ENCODE data around the gene TSPAN18. TPM values are rescaled to one million over a fixed set of nuclear protein-coding genes. Genes with fewer than 3 reads are reported as not detected.
"Not testable (repeated sequence)": the region's sequence is repeated elsewhere in the genome, so short reads cannot be mapped to it uniquely, and the experiment has no call there.

Gene TSPAN18
- total RNA-seq, 1 donor from 2014 or later = 45.5 TPM

DNA sequence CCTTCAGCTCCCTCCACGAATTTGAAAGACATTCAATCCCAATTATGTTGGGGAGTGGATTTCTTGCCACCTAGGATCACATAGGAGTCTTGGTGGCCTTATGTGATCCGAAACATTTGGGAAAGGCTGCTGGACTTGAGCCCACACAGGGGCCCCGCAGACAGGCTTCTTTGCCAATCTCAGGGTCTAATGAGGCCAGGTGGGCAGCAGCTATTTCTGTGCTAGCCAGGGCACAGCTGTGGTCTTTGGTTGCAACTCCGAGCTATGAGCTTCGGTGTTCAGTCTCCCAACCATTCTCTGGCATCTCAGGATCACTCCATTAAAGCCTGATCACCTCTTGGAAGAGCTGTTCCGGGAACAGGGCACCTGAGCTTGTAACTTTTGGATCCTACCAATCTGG, 139.5 kb downstream of the TSPAN18 start:
- DNase-seq (ENCODE audit: low spot score) = no peak
- ATAC-seq = no peak
- intact Hi-C loops (cut with DNase I) = no loop called here

GRCh38 chr11:44868021-44868420, 141.3 kb downstream of the TSPAN18 start:
- intact Hi-C loops (cut with DNase I) = no loop called here
- no peak for ATAC-seq
- DNase-seq (ENCODE audit: low spot score) = no peak

GRCh38 chr11:44868455-44869421, 142.0 kb downstream of the TSPAN18 start:
- intact Hi-C loops (cut with DNase I) = no loop called here
- DNase-seq (ENCODE audit: low spot score) = no peak
- ATAC-seq = no peak

- DNase-seq (ENCODE audit: low spot score) (no peak), ATAC-seq (no peak)
- intact Hi-C loops (cut with DNase I) = no loop called here
Measured at GRCh38 chr11:44870181-44870580, 143.4 kb downstream of the TSPAN18 start.

DNA sequence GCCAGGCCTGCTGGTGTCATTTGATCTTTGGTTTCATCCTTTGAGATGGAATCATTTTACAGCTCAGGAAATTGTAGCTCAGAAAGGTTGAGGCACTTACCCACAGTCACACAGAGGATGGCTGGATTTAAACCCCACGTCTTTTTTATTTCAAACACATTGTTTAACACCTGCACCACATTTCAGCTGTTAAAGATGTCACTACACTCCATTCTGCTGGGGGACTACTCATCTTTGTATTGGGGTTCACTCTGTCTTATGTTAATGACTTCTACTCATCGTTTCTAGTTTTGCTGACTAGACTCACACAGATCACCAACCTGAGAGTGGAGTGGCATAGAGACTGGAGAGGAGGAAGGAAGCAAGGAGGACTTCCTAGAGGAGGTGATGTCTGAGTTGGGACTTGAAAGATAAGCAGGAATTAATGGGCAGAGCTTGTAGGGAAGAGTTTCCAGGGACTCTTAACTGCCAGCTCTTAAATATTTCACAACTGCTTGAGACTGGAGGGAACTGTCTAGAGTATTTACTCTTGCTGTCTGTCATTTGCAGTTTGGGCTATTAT, 143.9 kb downstream of the TSPAN18 start:
- intact Hi-C loops (cut with DNase I) = no loop called here
- no peak for DNase-seq (ENCODE audit: low spot score)
- no peak for ATAC-seq

DNA sequence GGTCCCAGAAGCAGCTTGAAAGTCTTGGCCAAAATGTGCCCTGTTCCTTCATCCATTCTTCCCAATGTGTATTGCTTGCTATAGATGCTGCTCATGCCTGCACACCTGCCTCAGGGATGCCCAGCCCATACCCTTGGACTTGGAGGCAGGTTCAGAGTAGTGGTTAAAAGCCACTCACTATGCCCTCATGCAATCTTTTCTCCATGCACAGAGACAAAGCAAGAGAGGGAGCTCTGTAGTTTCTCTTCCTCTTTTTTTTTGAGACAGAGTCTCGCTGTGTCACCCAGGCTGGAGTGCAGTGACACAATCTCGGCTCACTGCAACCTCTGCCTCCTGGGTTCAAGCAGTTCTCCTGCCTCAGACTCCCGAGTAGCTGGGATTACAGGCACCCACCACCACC, 144.9 kb downstream of the TSPAN18 start:
- DNase-seq (ENCODE audit: low spot score); ATAC-seq; intact Hi-C loops (cut with DNase I): not testable (repeated sequence)

DNA sequence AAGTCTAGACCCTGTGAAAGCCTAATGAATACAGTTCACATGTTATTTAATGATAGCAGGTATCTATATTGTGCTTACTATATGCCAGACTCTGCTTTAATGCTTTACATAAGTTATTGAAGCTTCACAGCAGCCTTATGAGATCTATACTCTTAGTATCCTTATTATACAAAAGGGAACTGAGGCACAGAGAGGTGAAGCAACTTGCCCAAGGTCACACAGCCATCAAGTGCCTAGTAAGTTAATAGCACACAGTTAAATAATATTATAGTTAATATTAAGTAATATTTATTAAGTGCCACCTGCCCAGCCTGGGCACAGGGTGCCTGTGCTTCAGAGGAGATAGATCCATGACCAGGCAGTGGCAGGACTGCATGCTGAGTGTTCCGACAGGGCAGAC, 145.8 kb downstream of the TSPAN18 start:
- DNase-seq (ENCODE audit: low spot score) (no peak), ATAC-seq (no peak)
- intact Hi-C loops (cut with DNase I) = no loop called here

DNA sequence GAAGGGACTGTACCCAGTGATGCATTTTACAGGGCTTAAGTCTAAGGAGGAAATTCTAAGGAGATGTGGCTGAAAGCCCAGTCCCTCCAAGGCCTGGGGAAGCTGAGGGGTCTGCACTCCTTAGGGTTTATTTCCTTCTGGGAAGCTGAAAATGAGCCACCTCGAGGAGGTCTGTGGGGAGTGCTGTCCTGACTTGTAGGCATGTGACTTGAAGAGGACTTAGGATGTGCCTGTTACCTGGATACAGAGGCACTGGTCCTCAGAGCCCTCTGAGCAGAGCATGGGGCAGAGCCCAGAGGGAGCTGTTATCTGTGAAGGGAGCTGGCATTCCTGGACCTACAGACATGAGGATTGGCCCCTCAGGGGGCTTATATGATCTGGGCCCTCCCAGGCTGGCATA, 146.8 kb downstream of the TSPAN18 start:
- intact Hi-C loops (cut with DNase I) = no loop called here
- no peak for ATAC-seq
- no peak for DNase-seq (ENCODE audit: low spot score)

GRCh38 chr11:44874284-44874683, 147.5 kb downstream of the TSPAN18 start:
- DNase-seq (ENCODE audit: low spot score) (no peak), ATAC-seq (no peak)

GRCh38 chr11:44875037-44875436, 148.3 kb downstream of the TSPAN18 start:
- intact Hi-C loops (cut with DNase I) = no loop called here
- DNase-seq (ENCODE audit: low spot score) = no peak
- no peak for ATAC-seq

More at GRCh38 chr11:44874284-44874683, 147.5 kb downstream of the TSPAN18 start:
- intact Hi-C loops (cut with DNase I) = no loop called here

- ATAC-seq = no peak
Measured at GRCh38 chr11:44876194-44876723, 149.5 kb downstream of the TSPAN18 start.

GRCh38 chr11:44876906-44877305, 150.1 kb downstream of the TSPAN18 start:
- intact Hi-C loops (cut with DNase I) = no loop called here
- DNase-seq (ENCODE audit: low spot score) (no peak), ATAC-seq (no peak)

More at GRCh38 chr11:44876194-44876723, 149.5 kb downstream of the TSPAN18 start:
- intact Hi-C loops (cut with DNase I) = no loop called here
- no peak for DNase-seq (ENCODE audit: low spot score)

- ATAC-seq (peak; percentile 17), DNase-seq (ENCODE audit: low spot score) (no peak)
- intact Hi-C loops (cut with DNase I) = no loop called here
Measured at GRCh38 chr11:44877571-44878497, 151.1 kb downstream of the TSPAN18 start.

DNA sequence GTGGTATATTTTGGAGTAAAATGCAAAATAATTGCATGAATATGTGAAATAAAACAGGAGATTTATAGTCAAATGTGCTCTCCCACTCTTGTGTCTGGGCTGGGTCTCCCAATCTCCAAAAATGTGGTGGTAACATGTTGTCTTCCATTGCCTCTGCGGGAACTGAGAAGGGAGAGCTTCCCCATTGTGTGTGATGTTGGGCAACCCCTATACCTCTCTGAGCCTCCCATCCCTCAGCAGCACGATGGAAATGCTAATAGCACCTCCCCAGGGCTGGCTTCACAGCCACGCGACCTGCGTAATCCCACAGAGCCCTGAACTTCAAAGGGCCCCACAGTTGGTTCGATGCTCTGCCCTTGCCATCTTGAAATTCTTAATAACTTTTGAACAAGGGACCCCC, 151.9 kb downstream of the TSPAN18 start:
- no peak for DNase-seq (ENCODE audit: low spot score)
- intact Hi-C loops (cut with DNase I) = no loop called here
- no peak for ATAC-seq

DNA sequence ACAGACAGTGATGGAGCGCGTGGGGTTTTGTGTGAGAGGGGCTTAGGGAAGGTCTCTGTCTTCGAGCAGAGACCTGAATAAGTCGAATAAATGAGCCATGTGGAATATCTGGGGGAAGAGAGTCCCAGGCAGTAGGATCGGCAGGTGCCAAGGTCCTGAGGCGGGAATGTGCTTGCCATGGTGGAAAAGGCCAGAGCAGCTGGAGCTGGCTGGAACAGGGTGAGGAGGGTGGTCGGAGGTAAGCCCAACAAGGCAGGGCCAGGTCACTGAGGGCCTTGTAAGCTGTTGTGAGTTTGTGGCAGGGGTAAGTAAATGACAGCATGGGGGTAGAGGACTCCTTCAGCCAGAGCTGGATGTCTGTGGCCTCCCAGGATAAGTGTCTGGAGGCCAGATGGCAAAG, 152.7 kb downstream of the TSPAN18 start:
- no peak for ATAC-seq
- DNase-seq (ENCODE audit: low spot score) = no peak
- intact Hi-C loops (cut with DNase I) = no loop called here

DNA sequence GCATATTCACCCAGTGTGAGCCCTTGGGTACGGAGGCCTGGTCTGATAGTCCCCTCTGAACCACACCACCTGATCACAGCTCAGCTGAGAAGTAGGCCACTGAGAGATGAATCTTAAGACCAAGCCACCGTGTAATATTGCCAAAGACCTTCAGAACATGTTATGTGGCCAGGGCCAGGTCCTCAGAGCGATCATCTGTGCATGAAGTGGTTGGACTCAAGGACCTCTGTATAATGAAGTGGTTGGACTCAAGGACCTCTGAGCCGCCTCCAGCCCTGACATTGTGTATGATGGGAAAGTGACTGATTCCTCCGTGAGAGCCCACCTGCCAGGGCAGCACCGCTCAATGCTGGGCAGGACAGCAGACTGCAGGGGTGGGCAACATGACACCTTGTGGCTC, 153.7 kb downstream of the TSPAN18 start:
- ATAC-seq (no peak), DNase-seq (ENCODE audit: low spot score) (no peak)
- intact Hi-C loops (cut with DNase I) = no loop called here

GRCh38 chr11:44880953-44881352, 154.2 kb downstream of the TSPAN18 start:
- ATAC-seq = no peak
- DNase-seq (ENCODE audit: low spot score) = no peak
- intact Hi-C loops (cut with DNase I) = no loop called here

DNA sequence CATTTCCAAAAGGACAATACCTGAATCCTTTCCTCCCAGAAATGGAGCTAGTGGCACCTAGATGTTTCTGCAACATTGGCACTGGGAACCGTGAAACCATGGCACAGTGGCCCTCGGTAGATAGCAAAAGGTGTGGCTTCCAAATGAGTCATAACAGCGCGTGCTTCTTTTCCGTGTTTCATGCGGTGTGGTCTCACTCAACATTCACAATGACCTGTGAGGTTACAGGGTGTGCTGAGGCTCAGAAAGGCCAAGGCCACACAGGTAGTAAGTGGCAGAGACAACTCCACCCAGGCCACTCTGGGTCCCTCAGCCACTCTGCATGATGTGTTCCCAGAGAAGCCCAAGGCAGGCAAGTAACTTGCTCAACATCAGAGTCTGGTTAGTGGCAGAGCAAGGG, 156.5 kb downstream of the TSPAN18 start:
- intact Hi-C loops (cut with DNase I) = no loop called here
- DNase-seq (ENCODE audit: low spot score) = no peak
- ATAC-seq = no peak

DNA sequence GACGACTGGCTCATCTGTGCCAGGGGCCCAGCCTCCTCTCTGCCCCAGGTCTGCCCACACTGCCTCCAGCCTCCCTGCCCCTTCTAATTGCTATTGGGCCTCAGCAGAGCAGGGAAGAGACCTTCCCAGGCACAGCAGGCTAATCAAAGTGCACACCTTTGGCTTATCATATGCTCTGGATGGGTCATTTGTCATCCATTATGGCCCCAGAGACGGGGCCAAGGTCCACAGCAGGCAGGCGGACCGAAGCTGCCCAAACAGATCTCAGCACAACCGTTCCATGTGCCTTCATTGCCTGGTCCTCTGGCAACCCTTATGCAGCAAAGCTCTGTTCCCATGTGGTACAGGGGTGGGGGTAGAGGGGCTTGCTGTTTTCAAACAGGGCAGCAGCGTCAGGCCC, 157.3 kb downstream of the TSPAN18 start:
- ATAC-seq (no peak), DNase-seq (ENCODE audit: low spot score) (no peak)
- intact Hi-C loops (cut with DNase I) = no loop called here
